Measurements from ENCODE around the gene MEF2A.
A peak's percentile ranks its signal among the peaks of the same experiment; 100 is the strongest.

Gene MEF2A

DNA sequence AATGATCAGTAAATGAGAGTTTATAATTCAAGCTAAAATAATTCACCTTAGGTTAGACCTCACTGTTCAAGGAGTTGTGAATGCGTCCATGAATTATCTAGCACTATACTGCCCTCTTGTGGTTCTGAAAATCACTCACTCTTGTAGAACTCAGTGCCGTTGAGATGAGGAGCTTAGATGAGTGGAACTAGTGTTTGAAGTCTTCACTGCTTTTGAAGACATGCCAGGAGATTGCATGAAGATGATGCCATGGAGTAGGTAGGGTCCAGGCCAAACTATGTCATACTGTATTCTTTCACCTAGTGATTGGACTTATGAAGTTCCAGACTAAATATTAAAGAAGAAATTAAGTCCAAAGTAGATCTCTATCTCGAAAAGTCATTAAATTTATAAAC lies 138.7 kb downstream of the MEF2A start:
- no peak overlapping the region for H3K4me3 ChIP-seq (ENCODE audit: low read depth, low read length)
- peak; percentile 82 for DNase-seq (ENCODE audit: low read depth)
- TF ChIP-seq, protein P1, sequence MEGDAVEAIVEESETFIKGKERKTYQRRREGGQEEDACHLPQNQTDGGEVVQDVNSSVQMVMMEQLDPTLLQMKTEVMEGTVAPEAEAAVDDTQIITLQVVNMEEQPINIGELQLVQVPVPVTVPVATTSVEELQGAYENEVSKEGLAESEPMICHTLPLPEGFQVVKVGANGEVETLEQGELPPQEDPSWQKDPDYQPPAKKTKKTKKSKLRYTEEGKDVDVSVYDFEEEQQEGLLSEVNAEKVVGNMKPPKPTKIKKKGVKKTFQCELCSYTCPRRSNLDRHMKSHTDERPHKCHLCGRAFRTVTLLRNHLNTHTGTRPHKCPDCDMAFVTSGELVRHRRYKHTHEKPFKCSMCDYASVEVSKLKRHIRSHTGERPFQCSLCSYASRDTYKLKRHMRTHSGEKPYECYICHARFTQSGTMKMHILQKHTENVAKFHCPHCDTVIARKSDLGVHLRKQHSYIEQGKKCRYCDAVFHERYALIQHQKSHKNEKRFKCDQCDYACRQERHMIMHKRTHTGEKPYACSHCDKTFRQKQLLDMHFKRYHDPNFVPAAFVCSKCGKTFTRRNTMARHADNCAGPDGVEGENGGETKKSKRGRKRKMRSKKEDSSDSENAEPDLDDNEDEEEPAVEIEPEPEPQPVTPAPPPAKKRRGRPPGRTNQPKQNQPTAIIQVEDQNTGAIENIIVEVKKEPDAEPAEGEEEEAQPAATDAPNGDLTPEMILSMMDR (IDR thresholded peaks at IDR 0.05; ENCODE audit: control insufficient read depth, extremely low read depth, insufficient read depth), result peak; percentile 79

DNA sequence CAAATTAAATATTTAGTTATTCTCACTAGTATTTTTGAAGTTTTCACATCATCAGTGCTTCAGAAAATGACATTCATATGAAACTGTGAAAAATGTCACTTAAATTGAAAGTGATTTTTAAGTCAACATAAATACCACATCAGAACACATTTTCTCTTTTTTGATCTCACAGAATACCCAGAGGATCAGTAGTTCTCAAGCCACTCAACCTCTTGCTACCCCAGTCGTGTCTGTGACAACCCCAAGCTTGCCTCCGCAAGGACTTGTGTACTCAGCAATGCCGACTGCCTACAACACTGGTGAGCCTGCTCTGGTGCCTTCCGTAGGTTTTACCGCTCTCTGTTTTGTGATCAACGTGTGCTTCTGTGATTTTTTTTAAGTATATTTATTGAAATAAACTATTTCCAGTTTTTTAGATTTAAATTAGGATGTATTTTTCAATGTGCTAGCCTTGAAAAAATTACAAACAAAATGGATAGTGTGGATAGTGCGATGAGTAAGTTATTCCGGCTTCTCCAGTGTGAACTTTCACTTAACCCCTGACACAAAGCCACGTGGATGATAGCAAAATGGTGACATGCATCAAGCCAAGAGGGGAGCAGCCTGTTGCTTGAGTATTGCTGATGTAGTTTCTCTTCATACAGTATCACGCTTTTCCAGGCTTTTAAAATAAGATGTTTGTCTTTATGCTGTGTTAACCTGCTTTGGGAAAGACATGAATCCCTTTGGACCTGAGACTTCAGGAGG lies 140.9 kb downstream of the MEF2A start:
- DNase-seq (ENCODE audit: low read depth), result no peak
- TF ChIP-seq, protein P1 (IDR thresholded peaks at IDR 0.05; ENCODE audit: control insufficient read depth, extremely low read depth, insufficient read depth), result no peak
- no peak overlapping the region for H3K4me3 ChIP-seq (ENCODE audit: low read depth, low read length)

- TF ChIP-seq, protein P1 (IDR thresholded peaks at IDR 0.05; ENCODE audit: control insufficient read depth, extremely low read depth, insufficient read depth), result no peak
- no peak overlapping the region for H3K4me3 ChIP-seq (ENCODE audit: low read depth, low read length)
- no peak for DNase-seq (ENCODE audit: low read depth)
Observed at GRCh38 chr15:99707473-99708270, 141.9 kb downstream of the MEF2A start.

DNA sequence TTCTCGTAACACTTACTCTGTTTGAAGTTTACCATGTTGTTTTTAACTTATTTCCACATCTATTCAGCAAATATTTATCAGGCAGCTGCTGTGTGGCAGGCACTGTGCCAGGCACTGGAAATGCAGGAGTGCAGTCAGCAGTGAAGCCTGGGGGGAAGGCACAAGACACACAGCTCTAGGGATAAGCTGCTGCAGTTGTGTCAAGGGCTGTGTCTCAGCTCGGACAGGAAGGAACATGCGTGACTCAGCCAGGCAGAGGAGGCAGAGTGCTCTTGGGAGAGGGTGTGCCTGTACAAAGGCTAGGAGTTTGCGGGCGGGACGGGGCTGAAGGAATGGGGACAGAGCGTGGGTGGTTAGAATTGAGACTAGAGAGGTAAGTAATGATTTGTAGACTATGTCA lies 142.8 kb downstream of the MEF2A start:
- H3K4me3 ChIP-seq (ENCODE audit: low read depth, low read length), result no peak overlapping the region
- TF ChIP-seq, protein P1 (IDR thresholded peaks at IDR 0.05; ENCODE audit: control insufficient read depth, extremely low read depth, insufficient read depth), result no peak
- no peak for DNase-seq (ENCODE audit: low read depth)

- no peak for DNase-seq (ENCODE audit: low read depth)
- no peak overlapping the region for H3K4me3 ChIP-seq (ENCODE audit: low read depth, low read length)
- TF ChIP-seq, protein P1 (IDR thresholded peaks at IDR 0.05; ENCODE audit: control insufficient read depth, extremely low read depth, insufficient read depth), result no peak
Observed at GRCh38 chr15:99709243-99709986, 143.6 kb downstream of the MEF2A start.

DNA sequence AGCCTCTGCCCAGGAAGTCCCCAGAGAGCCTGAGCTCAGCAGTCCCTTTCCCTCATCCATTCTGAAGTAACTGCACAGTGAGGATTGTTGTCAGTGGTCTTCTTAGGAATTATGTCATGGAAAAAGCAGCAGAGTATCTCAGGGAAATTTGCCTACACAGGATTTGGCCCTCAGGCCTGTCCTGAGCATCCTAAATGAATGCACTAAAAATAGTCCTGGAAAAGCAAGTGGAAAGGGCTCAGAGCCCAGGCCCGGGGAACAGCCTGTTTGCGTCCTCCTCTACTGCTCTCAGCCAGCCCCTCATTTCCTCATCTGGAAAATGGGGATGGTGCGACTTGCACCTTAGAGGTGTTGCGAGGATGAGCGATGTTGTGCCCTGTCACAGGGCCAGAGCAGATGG lies 145.8 kb downstream of the MEF2A start:
- TF ChIP-seq, protein P1 (IDR thresholded peaks at IDR 0.05; ENCODE audit: control insufficient read depth, extremely low read depth, insufficient read depth), result no peak
- H3K4me3 ChIP-seq (ENCODE audit: low read depth, low read length), result no peak overlapping the region
- no peak for DNase-seq (ENCODE audit: low read depth)

All from LNCaP clone FGC (cell line).